GM12872 (cell line): Measurements from ENCODE around the gene HECA.

Experiments used
- CTCF ChIP-seq: IDR thresholded peaks from 3 replicates; pipeline ENCODE4 v1.5.1; 2011; ENCODE audit warnings: low read depth, mild to moderate bottlenecking, low read length, moderate library complexity; ENCODE audit not compliant: insufficient read depth

HECA gene

DNA sequence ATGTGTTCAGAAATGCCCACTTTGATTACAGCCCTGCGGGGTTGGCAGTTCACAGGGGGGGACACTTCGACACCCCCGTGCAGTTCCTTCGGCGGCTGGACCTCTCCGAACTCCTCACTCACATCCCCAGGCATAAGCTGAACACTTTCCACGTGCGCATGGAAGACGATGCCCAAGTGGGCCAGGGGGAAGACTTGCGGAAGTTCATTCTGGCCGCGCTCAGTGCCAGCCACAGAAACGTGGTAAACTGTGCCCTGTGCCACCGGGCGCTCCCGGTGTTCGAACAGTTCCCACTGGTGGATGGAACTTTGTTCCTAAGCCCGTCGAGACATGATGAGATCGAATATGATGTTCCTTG, 32.1 kb downstream of the HECA start:
- no peak for TF ChIP-seq CTCF

DNA sequence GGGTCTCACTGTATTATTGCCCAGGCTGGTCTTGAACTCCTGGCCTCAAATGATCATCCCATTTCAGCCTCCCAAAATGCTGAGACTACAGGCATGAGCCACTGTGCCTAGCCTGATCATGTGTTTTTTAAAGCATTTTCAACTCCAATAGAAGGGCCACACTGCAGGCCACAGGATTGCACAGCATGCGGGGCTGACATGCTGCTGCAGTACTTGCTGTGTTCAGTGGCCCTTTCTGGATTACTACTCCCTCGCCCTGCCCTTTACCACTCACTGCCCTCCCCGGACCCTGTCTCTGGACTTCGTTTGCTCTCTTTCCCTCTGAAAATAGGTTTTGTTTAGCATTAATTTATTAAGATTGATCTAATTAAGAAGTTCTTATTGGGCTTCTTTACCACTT, 37.3 kb downstream of the HECA start:
- no peak for TF ChIP-seq CTCF

DNA sequence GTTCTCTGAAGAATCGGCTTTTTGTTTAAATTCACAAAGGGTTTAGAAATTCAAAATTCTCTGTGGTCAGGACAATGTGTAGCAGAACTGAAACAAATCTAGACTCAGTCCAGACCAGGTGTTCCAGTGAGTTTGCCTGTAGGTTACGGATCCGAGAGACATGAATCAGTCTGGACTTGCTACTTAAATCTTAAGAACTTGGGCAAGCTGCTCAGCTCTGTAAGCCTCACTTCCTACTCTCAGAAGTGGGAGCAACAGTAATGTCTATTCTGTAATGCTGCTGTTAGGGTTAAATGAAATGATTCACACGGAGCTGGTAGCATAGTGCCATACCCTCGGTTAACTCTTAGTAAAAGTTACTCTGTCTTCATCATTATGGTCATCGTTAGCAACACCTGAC, 37.7 kb downstream of the HECA start:
- TF ChIP-seq CTCF, result no peak

GRCh38 chr6:139173172-139173571, 38.3 kb downstream of the HECA start:
- no peak for TF ChIP-seq CTCF

DNA sequence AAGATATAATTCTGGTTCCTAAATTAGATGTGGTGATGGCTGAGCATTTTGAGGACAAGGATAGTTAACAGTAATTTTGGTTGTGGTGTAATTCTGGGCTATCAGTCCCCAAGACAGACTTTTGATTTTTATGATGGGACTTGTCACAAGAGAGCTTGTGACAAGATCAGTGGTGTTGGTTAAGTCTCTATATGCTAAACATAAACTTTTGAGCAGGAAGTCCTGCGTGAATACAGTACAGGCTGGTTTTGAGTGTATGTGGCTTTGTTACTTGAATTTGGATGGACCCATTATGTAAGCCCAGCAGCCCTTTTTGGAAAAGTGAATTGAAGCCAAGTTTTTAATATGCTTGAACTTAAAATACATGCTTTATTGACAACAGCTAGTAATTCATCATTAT, 38.9 kb downstream of the HECA start:
- no peak for TF ChIP-seq CTCF

DNA sequence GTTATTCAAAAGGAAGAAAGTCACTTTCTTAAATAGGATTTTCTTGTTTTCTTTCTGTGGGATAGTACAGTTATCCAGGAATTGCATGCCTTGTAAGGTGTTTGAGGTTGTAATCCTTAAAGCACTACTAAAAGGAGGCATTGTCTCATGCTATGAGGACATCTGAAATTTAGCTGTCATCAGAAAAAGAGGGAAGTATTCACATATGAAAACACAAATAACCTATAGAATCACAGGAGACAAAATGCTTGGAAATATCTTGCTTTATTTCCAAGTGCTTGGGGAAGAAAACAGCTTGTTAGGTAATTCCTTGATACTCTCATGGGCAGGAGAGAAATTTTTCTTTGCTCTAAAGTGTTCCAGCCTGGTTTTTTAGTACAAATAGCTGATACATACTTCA, 40.1 kb downstream of the HECA start:
- TF ChIP-seq CTCF, result no peak

GRCh38 chr6:139175389-139175948, 40.6 kb downstream of the HECA start:
- no peak for TF ChIP-seq CTCF

GRCh38 chr6:139181236-139181635, 46.4 kb downstream of the HECA start:
- TF ChIP-seq CTCF, result no peak
